ENCODE results near the gene CSGALNACT2. TPM values are rescaled to one million over a fixed set of nuclear protein-coding genes. Genes with fewer than 3 reads are reported as not detected.
A peak's percentile ranks its signal among the peaks of the same experiment; 100 is the strongest.

The CSGALNACT2 gene
- total RNA-seq, 1 experiment from 2014 or later, result 8.9 TPM

DNA sequence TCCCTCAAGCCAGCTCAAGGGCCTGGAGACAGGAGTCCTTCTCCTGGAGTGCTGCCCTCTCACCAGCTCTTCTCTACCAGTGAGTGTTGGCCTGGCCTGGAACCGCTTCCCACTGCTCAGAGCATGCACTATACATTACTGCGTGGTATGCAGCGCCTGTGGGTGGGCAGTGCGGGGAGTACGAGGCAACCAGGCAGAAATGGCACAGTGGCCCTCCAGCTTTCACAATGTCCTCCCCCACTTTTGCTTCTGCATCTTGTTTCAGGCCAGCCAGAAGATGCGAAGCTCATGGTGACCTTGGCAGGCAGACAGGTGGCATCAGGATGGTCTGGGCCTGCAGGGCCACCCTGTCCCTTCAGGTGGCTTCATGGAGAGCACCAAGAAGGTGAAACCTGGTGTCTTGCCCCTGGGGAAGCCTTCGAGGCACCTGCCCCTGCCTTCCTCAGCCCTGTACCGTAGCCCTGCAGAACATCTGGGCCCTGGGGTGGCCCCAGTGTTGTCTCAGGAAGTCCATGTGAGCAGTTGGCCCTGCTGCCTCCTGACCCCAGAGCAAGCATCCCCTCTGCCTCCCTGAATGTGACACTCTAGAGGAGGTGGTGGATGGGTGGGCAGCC, 92.8 kb downstream of the CSGALNACT2 start:
- H3K27ac Mint-ChIP-seq, result no peak overlapping the region
- no peak overlapping the region for H3K14ac ChIP-seq (ENCODE audit: insufficient read depth, low read length)
- no peak overlapping the region for H4K8ac ChIP-seq (replicated peaks; ENCODE audit: insufficient read length, low read depth, low read length)
- no peak overlapping the region for H2BK5ac ChIP-seq (ENCODE audit: insufficient read length, low read length)
- no peaks in the 10 kb centered on the region; a peak in 1 of 7 replicates for H3K36me3 Mint-ChIP-seq (ENCODE audit: insufficient read depth in 1 of 3, low read depth in 3 of 3)
- H3K4me3 Mint-ChIP-seq, result no peak overlapping the region; a peak in 1 of 5 replicates
- H4K20me1 ChIP-seq (ENCODE audit: control insufficient read depth, insufficient read depth, insufficient read length), result no peaks in the 10 kb centered on the region
- H3K4me1 Mint-ChIP-seq, result peaks cover 13 to 18% of the 10 kb centered on the region in 2 experiments
- no peak overlapping the region for H2BK15ac ChIP-seq (ENCODE audit: low read depth, low read length)
- H2AK5ac ChIP-seq (ENCODE audit: insufficient read length, low read length), result no peak overlapping the region
- H3K27me3 ChIP-seq (ENCODE audit: insufficient read depth, low read length), result peaks cover 19% of the 10 kb centered on the region; the same call in 1 of the 2 replicates
- no peak overlapping the region for H3K18ac ChIP-seq (ENCODE audit: insufficient read length, low read depth, low read length)
- no peak overlapping the region for H2BK20ac ChIP-seq (ENCODE audit: low read depth, low read length, poor library complexity, severe bottlenecking)
- H2BK120ac ChIP-seq (ENCODE audit: low read depth, low read length, poor library complexity, severe bottlenecking), result no peak overlapping the region
- H3K56ac ChIP-seq (ENCODE audit: insufficient read length, low read depth, low read length), result no peak overlapping the region
- TF ChIP-seq, protein P1, sequence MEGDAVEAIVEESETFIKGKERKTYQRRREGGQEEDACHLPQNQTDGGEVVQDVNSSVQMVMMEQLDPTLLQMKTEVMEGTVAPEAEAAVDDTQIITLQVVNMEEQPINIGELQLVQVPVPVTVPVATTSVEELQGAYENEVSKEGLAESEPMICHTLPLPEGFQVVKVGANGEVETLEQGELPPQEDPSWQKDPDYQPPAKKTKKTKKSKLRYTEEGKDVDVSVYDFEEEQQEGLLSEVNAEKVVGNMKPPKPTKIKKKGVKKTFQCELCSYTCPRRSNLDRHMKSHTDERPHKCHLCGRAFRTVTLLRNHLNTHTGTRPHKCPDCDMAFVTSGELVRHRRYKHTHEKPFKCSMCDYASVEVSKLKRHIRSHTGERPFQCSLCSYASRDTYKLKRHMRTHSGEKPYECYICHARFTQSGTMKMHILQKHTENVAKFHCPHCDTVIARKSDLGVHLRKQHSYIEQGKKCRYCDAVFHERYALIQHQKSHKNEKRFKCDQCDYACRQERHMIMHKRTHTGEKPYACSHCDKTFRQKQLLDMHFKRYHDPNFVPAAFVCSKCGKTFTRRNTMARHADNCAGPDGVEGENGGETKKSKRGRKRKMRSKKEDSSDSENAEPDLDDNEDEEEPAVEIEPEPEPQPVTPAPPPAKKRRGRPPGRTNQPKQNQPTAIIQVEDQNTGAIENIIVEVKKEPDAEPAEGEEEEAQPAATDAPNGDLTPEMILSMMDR (conservative IDR thresholded peaks at IDR 0.05), result no peak
- no peak overlapping the region for H3T11ph ChIP-seq (ENCODE audit: low read length)
- WGBS (ENCODE audit: extremely low coverage, insufficient read length, low lambda C conversion rate), result no CpG with 5 or more reads among the region's 8 CpGs
- no peaks in the 10 kb centered on the region for H3K9me3 ChIP-seq (ENCODE audit: control insufficient read depth, low read depth, low read length)
- H3K79me1 ChIP-seq (ENCODE audit: insufficient read depth, low read depth, low read length, poor library complexity, severe bottlenecking), result no peaks in the 10 kb centered on the region
- H3K27me3 Mint-ChIP-seq (ENCODE audit: low read depth), result peaks cover 73% of the 10 kb centered on the region
- H3K27ac ChIP-seq (ENCODE audit: insufficient read length, low read depth, low read length), result no peak overlapping the region
- H3K4me2 ChIP-seq (ENCODE audit: insufficient read depth, insufficient read length, low read length), result no peak overlapping the region
- H3K4me1 ChIP-seq (ENCODE audit: insufficient read depth, low read length), result no peaks in the 10 kb centered on the region; the same call in 1 of the 2 replicates
- H4K91ac ChIP-seq (ENCODE audit: insufficient read length, low read depth, low read length), result no peak overlapping the region
- H3K79me2 ChIP-seq (ENCODE audit: insufficient read depth, low read length), result no peaks in the 10 kb centered on the region
- no peak overlapping the region for H2BK12ac ChIP-seq (ENCODE audit: insufficient read length, low read depth, low read length)
- DNase-seq, result peak; percentile 23
- H3K9ac ChIP-seq (ENCODE audit: extremely low read depth, insufficient read length, low read length), result no peak overlapping the region
- no peak overlapping the region for H4K5ac ChIP-seq (ENCODE audit: insufficient read length, low read depth, low read length)
- H3K23ac ChIP-seq (ENCODE audit: insufficient read length, low read depth, low read length), result no peak overlapping the region
- peaks cover 8% of the 10 kb centered on the region for H3K23me2 ChIP-seq (ENCODE audit: insufficient read length, low read depth, low read length, poor library complexity, severe bottlenecking)
- no peak overlapping the region for H2AFZ ChIP-seq (ENCODE audit: low read length)
- no peak overlapping the region for H3K4ac ChIP-seq (ENCODE audit: low read depth, low read length)
- no peaks in the 10 kb centered on the region; a peak in 1 of 5 replicates for H3K9me3 Mint-ChIP-seq
